Kidney glomerular epithelial cell (primary cell): ENCODE data around the gene NVL.
A peak's percentile ranks its signal among the peaks of the same experiment; 100 is the strongest.
"Not testable (repeated sequence)": the region's sequence is repeated elsewhere in the genome, so short reads cannot be mapped to it uniquely, and the experiment has no call there.

Source experiments
- DNase-seq: peaks from one replicate; lab custom pipeline; 2025; lab: John Stamatoyannopoulos, UW

Gene NVL

GRCh38 chr1:224235813-224236493 lies 94.0 kb downstream of the NVL start:
- DNase-seq: no peak

GRCh38 chr1:224234017-224234416 lies 96.0 kb downstream of the NVL start:
- no peak for DNase-seq

- no peak for DNase-seq
Observed at GRCh38 chr1:224226849-224227502, 103.0 kb downstream of the NVL start.

GRCh38 chr1:224223819-224224714 lies 105.9 kb downstream of the NVL start:
- DNase-seq: peak; percentile 58

GRCh38 chr1:224219612-224220059 lies 110.3 kb downstream of the NVL start:
- peak; percentile 76 for DNase-seq

GRCh38 chr1:224219011-224219611 lies 110.9 kb downstream of the NVL start:
- no peak for DNase-seq

DNA sequence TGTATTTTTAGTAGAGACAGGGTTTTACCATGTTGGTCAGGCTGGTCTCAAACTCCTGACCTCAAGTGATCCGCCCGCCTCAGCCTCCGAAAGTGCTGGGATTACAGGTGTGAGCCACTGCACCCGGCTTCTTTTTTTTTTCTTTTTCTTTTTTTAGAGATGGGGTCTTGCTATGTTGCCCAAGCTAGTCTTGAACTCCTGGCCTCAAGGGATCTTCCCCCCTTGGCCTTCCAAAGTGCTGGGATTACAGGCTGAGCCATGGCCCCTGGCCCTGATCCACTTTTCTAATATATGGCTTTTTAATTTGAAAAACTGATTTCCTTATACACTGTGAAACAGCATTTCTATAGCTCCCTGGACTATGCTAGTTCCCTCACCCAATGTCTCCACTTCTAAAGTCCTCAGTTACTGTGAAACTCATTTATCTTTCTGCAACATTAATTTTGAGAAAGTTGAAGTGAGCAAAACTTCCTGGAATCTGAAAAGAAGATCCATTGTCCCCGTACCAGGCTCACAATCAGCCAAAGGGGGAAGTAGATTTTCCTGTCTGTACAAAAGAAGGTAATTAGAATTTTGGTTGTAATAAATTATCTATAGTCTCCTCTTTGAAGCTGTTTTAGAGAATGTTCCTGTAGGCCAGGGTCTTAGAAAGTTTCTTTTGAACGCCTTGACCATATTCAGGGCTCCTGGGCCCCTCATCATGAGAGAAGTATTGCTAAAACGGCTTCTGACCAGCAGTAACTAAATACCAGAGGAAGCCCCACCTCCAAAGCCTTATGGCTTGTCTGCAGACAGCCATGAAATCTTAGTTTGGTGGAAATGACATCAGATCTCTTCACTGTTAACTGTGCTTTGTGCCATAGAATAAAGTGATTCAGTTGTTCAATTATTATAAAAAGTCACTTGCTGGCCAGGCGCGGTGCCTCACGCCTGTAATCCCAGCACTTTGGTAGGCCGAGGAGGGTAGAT lies 112.0 kb downstream of the NVL start:
- peak; percentile 63 for DNase-seq

- DNase-seq: no peak
Observed at GRCh38 chr1:224216382-224216781, 113.6 kb downstream of the NVL start.

- DNase-seq: peak; percentile 83
Observed at GRCh38 chr1:224213438-224214119, 116.4 kb downstream of the NVL start.

GRCh38 chr1:224212618-224213061 lies 117.3 kb downstream of the NVL start:
- DNase-seq: no peak

DNA sequence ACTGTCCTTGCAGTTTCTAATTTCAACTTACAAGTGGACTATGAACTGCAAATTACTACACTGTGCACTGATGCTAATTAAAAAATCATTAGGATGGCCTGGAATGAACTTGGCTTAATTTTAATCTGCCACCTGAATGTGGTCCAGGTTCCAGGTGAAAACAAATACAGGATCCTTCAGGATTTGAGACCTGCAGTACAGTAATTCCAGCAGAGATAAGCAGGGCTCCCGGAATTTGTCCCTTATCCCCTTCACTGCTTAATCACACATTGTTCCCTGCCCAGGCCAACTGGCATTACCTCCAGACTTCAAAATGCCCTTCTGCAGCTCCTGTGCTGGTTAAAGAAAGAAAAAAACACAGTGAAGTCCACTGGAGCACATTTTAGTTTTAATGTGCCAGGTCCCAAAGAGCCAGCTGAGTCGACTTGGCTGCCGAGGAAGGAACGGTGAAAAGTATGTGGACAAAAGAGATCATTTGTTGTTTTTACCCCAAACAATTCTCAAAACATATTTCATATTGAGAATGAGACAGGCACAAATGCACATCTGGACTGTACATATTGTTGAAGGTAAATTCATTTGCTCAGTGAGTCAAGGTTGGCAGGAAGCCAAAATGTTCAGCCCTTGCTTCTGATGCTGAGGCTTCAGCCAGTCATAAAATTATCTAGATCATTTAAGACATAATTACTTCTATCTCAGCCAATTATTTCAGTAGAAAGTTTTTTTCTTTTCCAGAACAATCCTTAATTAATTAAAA lies 118.6 kb downstream of the NVL start:
- peak; percentile 45 for DNase-seq

GRCh38 chr1:224205931-224206538 lies 123.9 kb downstream of the NVL start:
- DNase-seq: not testable (repeated sequence)

GRCh38 chr1:224205438-224205840 lies 124.5 kb downstream of the NVL start:
- no peak for DNase-seq

DNA sequence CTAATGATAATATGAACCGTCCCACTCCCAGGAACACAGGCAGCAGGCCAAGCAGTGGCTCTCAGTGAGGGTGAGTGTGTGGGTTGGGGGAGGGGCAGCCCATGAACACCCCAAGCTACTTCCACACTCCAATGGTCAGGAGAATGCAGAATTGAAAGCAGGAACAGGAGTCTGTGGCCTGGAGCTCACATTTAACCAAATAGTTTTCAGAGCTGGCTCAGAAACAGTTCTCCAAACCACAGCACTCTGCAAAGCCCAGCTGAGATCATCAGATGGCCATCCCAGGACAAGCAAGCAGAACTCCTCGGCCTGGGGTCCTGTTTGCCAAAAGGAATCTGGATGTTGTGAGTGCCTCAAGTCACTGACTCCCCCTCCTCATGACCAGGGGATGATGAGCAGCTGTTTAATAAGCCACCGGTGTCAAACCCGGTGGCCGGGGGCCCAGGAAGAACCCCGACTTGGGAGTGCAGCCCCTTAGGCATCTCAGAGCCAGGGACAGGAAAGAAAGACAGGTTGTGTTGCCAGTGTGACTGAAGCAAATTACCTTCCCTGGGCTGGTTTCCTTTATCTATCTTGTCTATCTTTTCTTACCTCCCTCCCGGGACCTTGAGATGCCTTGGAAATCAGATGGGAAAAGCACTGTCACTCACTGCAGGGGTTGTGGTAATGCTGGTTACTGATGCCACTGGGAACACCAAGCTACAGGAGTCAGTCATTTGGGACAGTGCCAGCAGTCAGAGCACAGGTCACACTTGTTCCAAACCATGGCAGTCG lies 126.5 kb downstream of the NVL start:
- peak; percentile 99 for DNase-seq

DNA sequence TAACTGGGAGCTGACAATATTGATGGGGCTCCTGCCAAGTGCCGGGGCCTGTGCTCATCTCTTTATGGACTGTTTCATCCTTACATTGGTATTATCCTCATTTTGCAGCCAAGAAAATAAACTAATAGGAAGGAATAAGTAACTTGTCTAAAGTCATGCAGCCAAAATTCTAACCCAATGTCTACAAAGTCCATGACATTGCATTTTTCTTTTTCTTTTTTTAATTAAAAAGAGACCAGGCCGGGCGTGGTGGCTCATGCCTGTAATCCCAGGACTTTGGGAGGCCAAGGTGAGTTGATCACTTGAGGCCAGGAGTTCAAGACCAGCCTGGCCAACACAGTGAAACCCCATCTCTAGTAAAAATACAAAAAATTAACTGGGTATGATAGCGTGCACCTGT lies 128.1 kb downstream of the NVL start:
- DNase-seq: no peak

DNA sequence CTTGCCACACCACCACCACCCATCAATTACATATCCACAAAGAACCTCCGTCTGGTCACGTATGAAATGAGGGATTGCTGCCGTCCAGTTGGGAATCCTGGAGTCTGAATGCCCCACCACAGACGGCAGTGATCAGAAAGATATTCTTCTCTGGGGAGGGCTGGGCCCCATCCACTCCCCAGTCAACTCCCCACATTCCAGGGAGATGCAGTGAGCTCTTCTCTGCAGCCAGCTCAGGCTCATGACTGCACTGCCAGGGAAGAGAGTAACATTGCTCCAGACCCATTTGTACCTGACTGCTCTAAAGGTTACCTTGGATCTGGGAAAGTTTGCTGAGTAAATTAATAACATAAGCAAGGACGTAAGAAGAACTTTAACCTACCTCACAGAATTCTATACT lies 128.6 kb downstream of the NVL start:
- DNase-seq: peak; percentile 81

DNA sequence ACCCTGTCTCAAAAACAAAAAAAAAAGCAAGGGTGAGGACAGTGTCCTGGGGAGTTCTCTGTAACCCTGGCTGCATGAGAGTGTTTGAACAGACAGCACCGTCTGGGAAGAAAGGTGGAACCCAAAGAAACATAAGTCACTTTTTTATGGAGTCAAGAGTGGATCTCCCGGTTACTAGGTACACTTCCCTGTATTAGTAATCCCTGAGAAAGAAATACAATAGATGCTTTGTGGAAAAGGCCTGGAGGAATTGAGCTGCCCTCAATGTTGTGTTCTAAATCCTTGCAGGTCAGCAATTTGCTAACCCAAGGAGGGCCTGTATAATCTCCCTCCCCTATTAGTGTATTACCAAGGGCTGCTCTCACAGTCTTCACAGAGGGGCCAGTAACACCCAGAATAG lies 130.3 kb downstream of the NVL start:
- DNase-seq: no peak

DNA sequence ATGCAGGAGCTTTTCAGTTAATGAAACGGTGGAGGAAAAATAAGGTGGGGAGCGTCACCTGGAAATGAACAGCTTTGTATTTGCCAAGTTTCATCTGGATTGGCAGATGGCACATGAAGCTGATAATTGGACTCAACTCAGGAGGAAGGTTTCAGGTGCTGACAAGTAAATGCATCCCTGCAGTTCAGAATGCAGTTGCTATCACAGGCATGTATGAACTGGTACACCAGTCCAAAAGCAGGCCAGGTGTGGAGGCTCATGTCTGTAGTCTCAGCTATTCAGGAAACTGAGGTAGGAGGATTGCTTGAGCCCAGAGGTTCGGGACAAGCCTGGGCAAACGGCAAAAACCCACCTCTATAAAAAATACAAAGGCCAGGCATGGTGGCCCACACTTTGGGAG lies 131.4 kb downstream of the NVL start:
- DNase-seq: no peak
